GM15510 (cell line): Measurements from ENCODE around the gene IPO4.

Source experiments
- POLR2A ChIP-seq: IDR thresholded peaks from 3 replicates; pipeline ENCODE4 v1.6.1; 2011; ENCODE audit warnings: borderline replicate concordance; ENCODE audit not compliant: insufficient read length; ENCODE audit errors: extremely low read depth

Gene IPO4

GRCh38 chr14:24150567-24150966, 38.0 kb downstream of the IPO4 start:
- no peak for TF ChIP-seq POLR2A

- no peak for TF ChIP-seq POLR2A
Observed at GRCh38 chr14:24150061-24150460, 38.6 kb downstream of the IPO4 start.

- TF ChIP-seq POLR2A, result no peak
Observed at GRCh38 chr14:24149302-24149969, 39.2 kb downstream of the IPO4 start.

- no peak for TF ChIP-seq POLR2A
Observed at GRCh38 chr14:24147761-24148428, 40.7 kb downstream of the IPO4 start.

- TF ChIP-seq POLR2A, result peak; percentile 67
Observed at GRCh38 chr14:24146978-24147760, 41.4 kb downstream of the IPO4 start, which contains the start of gene RNF31. TSS of gene RNF31 (plus strand) at chr14:24147498. CDS start at chr14:24147699, 201 bp downstream.

GRCh38 chr14:24146453-24146977, 42.1 kb downstream of the IPO4 start, which contains the start of gene PSME2:
TSS of gene PSME2 (minus strand) at chr14:24146610. CDS start at chr14:24146581, 29 bp downstream.
- peak; percentile 68 for TF ChIP-seq POLR2A

- TF ChIP-seq POLR2A, result no peak
Observed at GRCh38 chr14:24145690-24146452, 42.7 kb downstream of the IPO4 start.

- TF ChIP-seq POLR2A, result no peak
Observed at GRCh38 chr14:24145219-24145618, 43.4 kb downstream of the IPO4 start.

GRCh38 chr14:24144451-24144850, 44.2 kb downstream of the IPO4 start:
- no peak for TF ChIP-seq POLR2A

- no peak for TF ChIP-seq POLR2A
Observed at GRCh38 chr14:24143511-24143910, 45.1 kb downstream of the IPO4 start.

GRCh38 chr14:24141097-24141880, 47.3 kb downstream of the IPO4 start, which contains the start of gene EMC9:
TSS of gene EMC9 (minus strand) at chr14:24141591. CDS start at chr14:24141304, 287 bp downstream.
- TF ChIP-seq POLR2A, result peak; percentile 95

- no peak for TF ChIP-seq POLR2A
Observed at GRCh38 chr14:24139272-24139934, 49.2 kb downstream of the IPO4 start.
